NCI-H146 treated with DMSO at 0.1 percent for 48 hours (cell line): ENCODE results near the gene ABTB2.

Experiments used
- DNase-seq: peaks from one replicate; lab custom pipeline; 2025; ENCODE audit not compliant: unreplicated experiment; lab: John Stamatoyannopoulos, UW

The ABTB2 gene

DNA sequence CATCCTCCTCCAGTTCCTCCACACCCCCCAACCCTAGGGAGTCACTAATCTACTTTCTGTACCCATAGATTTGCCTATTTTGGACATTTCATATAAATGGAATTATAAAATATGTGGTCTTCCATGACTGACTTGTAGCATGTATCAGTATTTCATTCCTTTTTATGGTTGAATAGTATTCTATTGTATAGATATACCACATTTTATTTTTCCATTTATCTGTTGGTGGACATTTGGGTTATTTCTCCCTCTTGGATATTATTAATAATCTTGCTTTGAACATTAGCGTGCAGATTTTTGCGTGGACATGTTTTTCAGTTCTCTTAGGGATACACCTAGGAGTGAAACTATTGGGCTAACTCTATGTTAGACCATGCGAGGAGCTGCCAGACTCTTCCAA, 229.0 kb downstream of the ABTB2 start:
- no peak for DNase-seq

DNA sequence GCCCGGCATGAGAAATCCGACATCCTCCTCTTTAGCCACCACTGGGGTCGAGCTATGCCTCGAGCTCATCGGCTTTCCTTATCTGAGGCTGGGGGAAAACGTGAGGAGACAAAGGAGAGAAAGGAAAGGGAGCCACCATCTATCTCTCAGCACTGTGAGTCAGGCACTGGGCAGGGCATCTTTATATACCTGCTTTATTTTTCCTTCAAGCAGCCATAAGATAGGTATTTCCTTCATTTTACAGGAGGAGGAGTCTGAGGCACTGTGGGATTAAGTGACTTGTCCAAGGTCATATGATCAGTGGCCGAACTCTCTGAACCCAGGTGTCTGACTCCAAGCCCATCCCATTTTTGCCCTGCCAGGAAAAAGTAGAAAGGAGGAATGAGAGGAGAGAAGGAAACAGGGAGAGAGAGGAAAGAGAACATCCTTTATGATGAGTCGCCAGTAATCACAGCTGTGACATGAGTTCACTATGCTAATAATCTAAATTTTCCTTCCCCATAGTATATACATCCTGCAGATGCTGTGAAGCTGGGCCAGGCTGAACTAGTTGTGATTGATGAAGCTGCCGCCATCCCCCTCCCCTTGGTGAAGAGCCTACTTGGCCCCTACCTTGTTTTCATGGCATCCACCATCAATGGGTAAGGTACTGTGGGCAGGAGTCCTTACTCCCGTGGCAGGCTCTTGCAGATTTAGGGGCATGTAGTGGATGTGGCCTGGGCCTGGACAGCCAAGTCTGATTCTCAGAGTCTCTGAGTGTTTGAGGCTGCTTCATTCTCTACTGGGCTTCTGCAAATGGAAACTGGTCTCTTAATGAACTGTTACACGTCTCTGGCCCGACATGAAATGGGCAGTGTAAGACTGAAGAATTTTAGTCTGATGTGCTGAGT, 230.6 kb downstream of the ABTB2 start:
- no peak for DNase-seq

DNA sequence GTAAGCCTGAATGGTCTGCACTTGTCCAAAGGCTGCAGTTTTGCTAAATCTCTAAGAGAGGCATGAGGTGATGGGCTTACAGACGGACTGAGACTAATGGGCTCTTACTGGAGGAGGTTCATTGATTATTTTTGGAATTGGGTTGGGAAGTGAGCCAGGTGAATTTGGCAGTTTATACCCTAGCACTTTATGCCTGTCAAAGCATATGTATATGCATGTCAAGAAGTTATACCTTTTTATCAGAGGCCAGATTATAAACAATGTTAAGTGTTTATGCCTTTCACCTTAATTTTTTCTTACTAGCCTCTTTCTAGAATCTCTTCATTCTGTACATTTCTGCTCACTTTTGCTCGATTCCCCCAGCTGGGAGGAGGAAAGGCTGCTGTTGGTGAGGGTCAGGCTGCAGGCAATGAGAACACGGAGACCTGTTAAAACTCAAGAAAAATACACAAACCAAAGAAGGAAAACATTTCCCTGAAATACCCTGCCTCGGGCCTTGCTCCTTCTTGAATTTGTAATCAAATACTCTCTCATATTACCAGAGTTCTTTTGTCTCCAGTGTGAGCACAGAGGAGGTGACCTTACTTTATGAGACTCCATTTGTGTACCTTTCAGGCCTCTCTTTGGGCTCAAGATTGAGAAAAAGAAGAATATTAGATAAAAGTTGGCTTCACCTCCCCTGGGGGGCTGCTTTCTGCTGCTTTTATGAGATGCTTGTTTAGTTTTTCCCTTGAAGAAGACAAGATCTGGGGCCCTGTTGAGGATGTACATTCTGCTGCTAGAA, 232.7 kb downstream of the ABTB2 start:
- no peak for DNase-seq

DNA sequence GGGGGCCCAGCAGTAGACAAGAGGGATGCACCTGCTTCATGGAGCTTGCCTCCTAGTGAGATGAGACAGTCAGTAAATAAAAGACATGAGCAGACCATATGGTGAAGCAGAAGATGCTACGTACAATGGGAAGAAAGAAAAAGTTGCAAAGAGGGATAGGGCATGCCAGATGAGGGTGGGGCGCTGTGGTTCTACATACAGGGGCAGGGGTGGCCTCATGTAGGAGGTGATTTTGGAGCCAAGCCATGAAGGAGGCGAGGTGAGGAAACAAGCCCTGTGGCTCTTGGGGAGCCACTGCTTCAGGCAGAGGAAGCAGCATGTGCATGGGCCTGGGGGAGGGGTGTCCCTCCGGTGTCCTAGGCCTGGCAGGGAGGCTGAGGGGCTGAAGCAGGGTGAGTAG, 237.2 kb downstream of the ABTB2 start:
- DNase-seq, result no peak

GRCh38 chr11:34114471-34114870, 243.3 kb downstream of the ABTB2 start:
- no peak for DNase-seq

DNA sequence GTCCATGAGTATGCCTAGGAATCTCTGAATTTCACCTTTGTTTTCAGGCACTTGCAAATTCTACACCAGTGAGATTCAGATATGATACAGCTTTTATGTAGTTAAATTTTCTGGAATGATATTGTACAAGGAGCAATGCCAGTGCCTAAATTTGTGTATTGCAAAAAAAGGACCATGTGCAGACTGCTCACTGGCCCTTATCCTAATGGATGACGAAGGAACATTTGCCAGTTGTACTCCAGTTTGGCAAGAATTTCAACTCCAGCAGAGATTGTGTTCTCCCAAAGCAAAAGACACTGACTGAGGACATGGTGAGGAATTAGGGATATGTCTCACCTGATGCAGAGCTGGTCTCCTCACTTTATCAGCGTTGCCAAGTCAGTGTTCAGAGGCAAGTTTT, 243.8 kb downstream of the ABTB2 start:
- DNase-seq, result no peak

GRCh38 chr11:34111722-34112270, 246.0 kb downstream of the ABTB2 start:
- DNase-seq, result no peak

GRCh38 chr11:34105957-34106504, 251.8 kb downstream of the ABTB2 start:
- DNase-seq, result no peak

- DNase-seq, result peak; percentile 94
Observed at GRCh38 chr11:34105079-34105956, 252.5 kb downstream of the ABTB2 start, which contains the start of gene NAT10. Gene NAT10, plus strand, starts transcription at chr11:34105629. Its CDS starts 2,597 bp downstream, at chr11:34108226.

DNA sequence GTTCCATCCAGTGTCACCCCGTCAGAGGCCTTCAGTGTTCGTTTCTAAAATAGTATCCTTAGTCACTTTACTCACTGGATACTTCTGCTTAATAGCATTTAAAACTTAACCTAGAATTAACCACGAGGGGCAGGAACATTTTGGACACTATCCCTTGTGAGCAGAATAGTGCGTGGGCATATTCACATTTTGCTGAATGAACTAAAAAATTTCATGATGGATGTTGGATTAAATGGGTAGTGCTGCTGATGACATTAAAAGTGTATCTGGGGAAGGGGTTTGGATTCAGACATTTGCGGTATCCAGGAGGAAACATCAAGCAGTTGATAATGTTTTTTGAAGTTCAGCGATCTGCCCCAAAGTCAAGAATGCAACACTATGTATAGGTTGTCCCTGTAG, 253.1 kb downstream of the ABTB2 start:
- no peak for DNase-seq
